Activated CD8-positive, alpha-beta memory T cell treated with anti-CD3 and anti-CD28 coated beads, Interleukin-2, amount 50 U/mL, for 24 hours (primary cell): ENCODE data around the gene CARM1.
"Not testable (repeated sequence)": the region's sequence is repeated elsewhere in the genome, so short reads cannot be mapped to it uniquely, and the experiment has no call there.

Experiments
- DNase-seq: peaks from one replicate; pipeline ENCODE4 v3.0.0-alpha.2; 2020; ENCODE audit errors: extremely low read depth

Gene CARM1

GRCh38 chr19:10872546-10873107 lies 1.3 kb downstream of the CARM1 start:
- no peak for DNase-seq

GRCh38 chr19:10874024-10874423 lies 2.7 kb downstream of the CARM1 start:
- no peak for DNase-seq

- no peak for DNase-seq
These were observed 5.3 kb downstream of the CARM1 start for GRCh38 chr19:10876459-10877240.

DNA sequence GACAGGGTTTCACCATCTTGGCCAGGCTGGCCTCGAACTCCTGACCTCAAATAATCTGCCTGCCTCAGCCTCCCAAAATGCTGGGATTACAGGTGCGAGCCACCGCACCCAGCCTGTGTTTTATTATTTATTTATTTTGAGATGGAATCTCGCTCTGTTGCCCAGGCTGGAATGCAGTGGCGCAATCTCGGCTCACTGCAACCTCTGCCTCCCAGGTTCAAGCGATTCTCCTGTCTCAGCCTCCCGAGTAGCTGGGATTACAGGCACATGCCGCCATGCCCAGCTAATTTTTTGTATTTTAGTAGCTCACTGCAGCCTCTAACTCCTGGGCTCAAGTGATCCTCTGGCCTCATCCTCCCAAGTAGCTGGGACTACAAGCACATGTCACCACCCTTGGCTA lies 6.3 kb downstream of the CARM1 start:
- DNase-seq = not testable (repeated sequence)

DNA sequence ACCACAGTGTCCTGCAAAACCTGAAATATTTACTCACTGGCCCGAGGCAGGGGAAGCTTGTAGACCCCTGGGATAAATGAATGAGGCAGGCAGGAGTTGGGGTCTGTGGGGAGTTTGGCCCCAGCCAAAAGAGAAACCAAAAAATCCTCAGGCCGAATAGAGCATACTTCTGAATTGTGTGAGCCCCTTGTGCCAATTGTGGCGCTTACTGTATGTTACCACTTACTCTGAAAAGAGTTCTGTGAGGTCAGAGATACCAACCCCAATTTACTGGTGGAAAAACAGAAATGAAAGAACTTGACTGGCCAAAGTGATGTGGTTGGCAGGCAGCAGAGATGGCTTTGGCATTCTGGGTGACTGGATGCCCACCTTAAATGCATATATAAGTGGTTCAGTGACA lies 6.9 kb downstream of the CARM1 start:
- DNase-seq = no peak

DNA sequence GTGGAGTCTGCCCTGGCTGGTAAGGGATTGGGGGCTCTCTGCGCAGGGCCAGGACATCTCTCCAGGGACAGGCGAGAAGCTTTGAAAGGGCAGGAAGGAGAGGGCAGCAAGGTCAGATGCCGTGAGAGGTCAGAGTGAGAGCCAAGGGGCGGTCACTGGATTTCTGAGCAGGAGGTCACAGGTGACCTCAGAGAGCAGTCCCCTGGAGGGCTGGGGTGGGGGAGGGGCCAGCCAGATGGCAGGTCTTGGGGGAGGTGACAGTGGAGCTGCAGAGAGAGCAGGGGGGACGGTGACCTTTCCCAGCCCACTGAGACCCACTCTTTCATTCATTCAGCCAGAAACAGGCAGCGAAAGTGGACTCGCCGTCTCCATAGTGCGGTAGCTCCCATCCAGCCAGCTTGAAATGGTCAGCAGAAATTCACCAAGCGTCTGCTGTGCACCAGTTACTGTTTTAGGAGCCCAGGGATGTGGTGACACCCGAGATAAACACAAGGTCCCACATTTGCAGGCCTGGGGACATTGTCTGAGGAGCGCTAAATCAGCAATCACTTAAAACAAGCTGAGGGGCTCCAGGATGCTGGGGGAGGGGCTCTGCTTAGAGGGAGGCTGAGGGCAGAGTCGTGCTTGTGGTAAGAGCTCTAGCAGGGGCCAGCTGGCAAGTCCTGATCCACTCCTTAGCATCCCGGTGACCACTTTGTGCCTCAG lies 10.2 kb downstream of the CARM1 start:
- no peak for DNase-seq

DNA sequence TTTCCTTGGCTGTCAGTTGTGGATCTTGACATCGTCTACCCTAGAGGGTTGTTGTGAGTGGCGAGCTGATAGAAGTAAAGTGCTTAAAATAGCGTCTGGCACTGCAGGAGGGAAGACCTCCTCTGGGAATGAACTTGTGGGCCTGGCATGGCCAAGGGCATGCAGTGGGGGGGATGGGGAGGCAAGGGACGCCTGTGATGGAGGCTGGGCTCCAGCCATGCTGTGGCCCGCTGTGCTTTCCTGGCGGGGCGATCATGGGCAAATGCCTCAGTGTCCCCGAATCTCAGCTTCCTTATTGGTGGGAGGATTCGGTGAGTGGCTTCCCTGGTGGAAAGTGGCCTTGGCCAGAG lies 10.7 kb downstream of the CARM1 start:
- no peak for DNase-seq

DNA sequence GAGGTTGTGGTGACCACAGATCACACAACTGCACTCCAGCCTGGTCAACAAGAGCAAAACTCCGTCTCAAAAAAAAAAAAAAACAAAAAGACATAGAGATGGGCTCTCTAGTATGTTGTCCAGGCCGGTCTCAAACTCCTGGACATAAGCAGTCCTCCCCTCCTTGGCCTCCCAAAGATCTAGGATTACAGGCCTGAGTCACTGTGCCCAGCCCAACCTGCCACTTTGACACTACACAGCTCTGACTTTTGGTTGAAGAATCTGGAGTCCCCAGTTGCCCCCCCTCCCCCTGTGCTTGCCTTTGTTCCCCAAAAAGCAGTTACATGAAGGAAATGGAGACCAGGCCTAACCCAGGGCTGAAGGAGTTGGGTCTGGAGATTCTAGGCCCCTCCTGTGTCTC lies 12.9 kb downstream of the CARM1 start:
- DNase-seq = no peak

GRCh38 chr19:10885201-10886169 lies 14.1 kb downstream of the CARM1 start:
- DNase-seq = no peak

DNA sequence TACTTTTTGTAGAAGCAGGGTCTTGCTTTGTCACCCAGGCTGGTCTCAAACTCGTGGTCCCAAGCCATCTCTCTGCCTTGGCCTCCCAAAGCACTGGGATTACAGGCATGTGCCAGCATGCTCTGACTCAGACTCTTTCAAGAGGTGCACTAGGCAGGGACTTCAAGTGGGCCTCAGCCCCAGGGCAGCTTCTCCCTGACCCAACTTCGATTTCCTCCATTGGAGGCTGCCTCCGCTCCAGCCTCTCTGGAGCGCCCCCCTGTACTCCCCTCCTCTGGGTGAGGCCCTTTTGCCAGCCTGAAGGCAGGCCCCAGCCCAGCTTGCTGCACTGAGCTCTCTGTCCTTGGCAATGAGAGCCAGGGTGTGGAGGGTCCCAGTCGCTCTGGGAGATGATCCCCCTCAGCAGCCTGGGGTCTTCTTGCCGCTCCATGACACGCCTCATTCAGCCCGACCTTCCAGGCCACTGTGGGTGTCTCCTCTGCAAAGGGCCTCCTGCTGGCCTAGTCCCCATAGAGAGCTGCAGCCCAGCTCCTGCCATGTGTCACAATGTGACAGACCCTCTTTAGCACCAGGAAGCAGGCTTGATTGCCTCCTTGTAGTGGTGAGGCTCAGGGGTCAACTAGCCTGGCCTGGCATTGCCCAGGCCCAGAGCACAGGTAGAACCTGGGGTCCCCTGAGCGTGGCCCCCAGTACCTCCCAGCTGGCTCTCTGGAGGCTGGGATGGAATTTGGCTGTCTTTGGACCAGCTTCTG lies 16.4 kb downstream of the CARM1 start:
- DNase-seq = no peak

GRCh38 chr19:10888421-10888866 lies 17.1 kb downstream of the CARM1 start:
- DNase-seq = no peak

DNA sequence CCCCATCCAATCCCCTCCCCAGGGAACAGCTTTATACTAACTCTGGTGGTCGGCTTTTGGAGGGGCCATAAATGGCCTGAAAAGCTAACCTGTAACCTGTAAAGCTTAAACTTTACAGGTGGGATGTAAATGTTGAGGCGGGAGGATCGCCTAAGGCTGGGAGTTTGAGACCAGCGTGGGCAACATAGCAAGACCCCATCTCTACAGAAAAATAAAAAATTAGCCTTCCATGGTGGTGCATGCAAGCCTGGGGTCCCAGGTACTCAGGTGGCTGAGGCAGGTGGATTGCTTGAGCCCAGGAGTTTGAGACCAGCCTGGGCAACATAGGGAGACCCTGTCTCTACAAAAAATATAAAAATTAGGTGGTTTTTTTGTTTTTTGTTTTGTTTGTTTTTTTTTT lies 18.5 kb downstream of the CARM1 start:
- no peak for DNase-seq

DNA sequence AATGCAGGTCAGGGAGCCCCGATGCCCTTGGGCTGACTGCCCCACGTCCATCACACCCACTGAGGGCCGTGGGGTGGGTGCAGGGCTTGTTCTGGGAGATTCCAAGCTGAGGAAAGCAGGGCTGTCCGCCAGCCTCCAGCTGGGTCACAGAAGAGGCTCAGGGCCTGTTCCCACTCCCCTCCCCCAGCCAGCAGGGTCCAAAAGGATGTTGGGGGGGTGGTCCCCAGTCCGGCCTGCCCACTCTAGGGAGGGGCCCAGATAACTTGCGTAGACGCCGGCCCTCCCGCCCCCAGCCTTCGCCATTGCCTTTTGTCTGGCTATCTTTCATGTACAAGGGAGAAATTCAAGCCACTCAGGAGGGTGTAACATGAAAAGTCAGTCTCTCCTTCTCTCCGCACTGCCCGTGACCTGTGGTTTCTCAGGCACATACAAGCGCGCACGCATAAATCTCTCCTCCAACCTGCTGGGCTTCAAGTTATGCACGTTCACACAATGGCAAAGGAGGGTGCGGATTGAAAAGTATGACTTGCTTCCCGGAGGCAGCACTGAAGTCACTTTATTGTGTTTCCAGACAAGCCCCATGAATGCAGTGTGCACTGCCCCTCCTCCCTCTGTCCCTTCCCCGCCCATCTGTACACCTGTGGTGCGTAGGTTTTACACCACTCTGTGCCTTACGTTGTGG lies 20.2 kb downstream of the CARM1 start:
- no peak for DNase-seq

- no peak for DNase-seq
These were observed 20.9 kb downstream of the CARM1 start for GRCh38 chr19:10892256-10892655.

DNA sequence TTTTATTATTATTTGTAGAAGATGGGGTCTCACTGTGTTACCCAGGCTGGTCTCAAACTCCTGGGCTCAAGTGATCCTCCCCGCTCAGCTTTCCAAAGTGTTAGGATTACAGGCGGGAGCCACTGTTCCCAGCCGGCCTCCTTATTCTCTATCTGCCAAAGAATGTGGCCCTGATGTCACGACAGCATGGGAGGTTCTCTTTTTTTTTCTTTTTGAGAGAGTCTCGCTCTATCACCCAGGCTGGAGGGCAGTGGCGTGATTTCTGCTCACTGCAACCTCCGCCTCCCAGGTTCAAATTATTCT lies 23.5 kb downstream of the CARM1 start:
- DNase-seq = no peak

DNA sequence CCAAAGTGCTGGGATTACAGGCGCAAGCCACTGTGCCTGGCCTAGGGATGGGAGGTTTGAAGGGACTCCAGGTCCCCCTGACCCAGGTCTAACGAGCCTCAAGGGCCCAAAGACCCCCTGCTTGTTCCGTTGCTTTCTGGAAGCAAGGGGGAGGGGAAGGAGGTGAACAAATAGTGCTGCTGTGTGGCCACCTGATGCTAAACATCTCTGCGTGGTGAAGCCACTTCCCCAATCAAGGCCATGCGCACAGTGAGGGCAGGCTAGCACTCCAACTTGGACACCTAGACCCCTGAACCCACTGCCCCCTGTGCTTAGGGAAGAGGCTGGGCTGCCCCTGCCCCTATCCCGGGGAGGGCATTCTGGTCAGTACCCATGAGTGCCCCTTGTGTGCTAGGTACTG lies 24.0 kb downstream of the CARM1 start:
- DNase-seq = no peak

GRCh38 chr19:10895920-10896319 lies 24.6 kb downstream of the CARM1 start:
- no peak for DNase-seq

- no peak for DNase-seq
These were observed 25.6 kb downstream of the CARM1 start for GRCh38 chr19:10896851-10897526.

DNA sequence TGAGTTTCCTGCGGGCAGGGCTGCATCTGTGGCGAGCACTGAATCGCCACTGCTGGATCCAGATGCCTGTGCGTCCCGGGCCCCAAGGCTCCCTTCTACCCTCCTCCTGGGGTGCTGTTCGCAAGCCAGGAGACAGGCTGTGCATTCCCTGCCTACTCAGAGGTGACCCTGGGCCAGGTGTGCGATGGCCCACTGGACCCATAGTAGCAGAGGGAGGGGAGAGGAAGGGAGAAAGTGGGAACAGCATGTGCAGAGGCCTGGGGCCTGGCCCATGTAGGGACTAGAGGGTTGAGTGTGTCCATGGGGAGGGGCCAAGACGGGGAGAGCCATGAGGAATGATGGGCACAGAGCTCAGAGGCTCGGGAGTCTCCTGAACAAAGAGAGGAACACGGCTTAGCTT lies 27.3 kb downstream of the CARM1 start:
- no peak for DNase-seq

GRCh38 chr19:10899151-10899653 lies 27.8 kb downstream of the CARM1 start:
- DNase-seq = no peak
